ENCODE data around the gene COL24A1. TPM values are rescaled to one million over a fixed set of nuclear protein-coding genes. Genes with fewer than 3 reads are reported as not detected.
A peak's percentile ranks its signal among the peaks of the same experiment; 100 is the strongest.

Gene COL24A1
- total RNA-seq, 1 experiment from 2014 or later: 1.1 TPM

DNA sequence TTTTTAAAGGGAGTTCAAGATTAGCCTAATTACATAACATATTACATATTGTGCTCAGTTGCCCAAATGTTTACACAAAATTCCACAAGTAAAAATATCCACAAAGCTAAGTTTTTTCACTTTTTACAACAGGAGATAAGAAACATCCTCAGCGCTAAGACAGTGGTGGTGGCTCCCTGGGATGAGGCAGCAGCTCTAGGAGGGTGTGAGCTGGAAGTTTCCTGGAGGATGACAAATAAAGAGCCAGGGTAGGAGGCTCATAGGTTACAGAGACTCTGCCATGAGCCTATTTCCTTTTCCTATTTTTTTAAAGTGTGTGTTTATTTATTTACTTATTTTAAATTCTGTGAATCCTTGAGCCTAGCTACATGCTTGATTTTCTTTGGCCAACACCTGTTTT is 91.7 kb downstream of the COL24A1 start:
- Mint-ChIP-seq H3K4me3 (no peak overlapping the region), H3K27me3 (ENCODE audit: low read depth) (no peaks in the 10 kb centered on the region), H3K4me1 (peaks cover 14% of the 10 kb centered on the region), H3K9me3 (no peaks in the 10 kb centered on the region), H3K27ac (no peak overlapping the region), H3K36me3 (no peaks in the 10 kb centered on the region)
- ATAC-seq: peak; percentile 82
- DNase-seq (ENCODE audit: low spot score): no peak
- ChIA-PET POLR2A (no interaction called here), CTCF (interaction anchor here (1.1 kb wide), 1 partner anchor 66 kb away, joined by 3 read pairs; no protein-coding TSS in a partner anchor)
- TF ChIP-seq, protein P1, sequence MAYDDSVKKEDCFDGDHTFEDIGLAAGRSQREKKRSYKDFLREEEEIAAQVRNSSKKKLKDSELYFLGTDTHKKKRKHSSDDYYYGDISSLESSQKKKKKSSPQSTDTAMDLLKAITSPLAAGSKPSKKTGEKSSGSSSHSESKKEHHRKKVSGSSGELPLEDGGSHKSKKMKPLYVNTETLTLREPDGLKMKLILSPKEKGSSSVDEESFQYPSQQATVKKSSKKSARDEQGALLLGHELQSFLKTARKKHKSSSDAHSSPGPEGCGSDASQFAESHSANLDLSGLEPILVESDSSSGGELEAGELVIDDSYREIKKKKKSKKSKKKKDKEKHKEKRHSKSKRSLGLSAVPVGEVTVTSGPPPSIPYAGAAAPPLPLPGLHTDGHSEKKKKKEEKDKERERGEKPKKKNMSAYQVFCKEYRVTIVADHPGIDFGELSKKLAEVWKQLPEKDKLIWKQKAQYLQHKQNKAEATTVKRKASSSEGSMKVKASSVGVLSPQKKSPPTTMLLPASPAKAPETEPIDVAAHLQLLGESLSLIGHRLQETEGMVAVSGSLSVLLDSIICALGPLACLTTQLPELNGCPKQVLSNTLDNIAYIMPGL (CRISPR knock-in tag; IDR thresholded peaks at IDR 0.05): no peak
- TF ChIP-seq, protein P2, sequence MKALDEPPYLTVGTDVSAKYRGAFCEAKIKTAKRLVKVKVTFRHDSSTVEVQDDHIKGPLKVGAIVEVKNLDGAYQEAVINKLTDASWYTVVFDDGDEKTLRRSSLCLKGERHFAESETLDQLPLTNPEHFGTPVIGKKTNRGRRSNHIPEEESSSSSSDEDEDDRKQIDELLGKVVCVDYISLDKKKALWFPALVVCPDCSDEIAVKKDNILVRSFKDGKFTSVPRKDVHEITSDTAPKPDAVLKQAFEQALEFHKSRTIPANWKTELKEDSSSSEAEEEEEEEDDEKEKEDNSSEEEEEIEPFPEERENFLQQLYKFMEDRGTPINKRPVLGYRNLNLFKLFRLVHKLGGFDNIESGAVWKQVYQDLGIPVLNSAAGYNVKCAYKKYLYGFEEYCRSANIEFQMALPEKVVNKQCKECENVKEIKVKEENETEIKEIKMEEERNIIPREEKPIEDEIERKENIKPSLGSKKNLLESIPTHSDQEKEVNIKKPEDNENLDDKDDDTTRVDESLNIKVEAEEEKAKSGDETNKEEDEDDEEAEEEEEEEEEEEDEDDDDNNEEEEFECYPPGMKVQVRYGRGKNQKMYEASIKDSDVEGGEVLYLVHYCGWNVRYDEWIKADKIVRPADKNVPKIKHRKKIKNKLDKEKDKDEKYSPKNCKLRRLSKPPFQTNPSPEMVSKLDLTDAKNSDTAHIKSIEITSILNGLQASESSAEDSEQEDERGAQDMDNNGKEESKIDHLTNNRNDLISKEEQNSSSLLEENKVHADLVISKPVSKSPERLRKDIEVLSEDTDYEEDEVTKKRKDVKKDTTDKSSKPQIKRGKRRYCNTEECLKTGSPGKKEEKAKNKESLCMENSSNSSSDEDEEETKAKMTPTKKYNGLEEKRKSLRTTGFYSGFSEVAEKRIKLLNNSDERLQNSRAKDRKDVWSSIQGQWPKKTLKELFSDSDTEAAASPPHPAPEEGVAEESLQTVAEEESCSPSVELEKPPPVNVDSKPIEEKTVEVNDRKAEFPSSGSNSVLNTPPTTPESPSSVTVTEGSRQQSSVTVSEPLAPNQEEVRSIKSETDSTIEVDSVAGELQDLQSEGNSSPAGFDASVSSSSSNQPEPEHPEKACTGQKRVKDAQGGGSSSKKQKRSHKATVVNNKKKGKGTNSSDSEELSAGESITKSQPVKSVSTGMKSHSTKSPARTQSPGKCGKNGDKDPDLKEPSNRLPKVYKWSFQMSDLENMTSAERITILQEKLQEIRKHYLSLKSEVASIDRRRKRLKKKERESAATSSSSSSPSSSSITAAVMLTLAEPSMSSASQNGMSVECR (CRISPR knock-in tag; IDR thresholded peaks at IDR 0.05; ENCODE audit: borderline replicate concordance): no peak
- TF ChIP-seq ZNF232 (CRISPR knock-in tag; IDR thresholded peaks at IDR 0.05) (no peak), ATF1 (CRISPR knock-in tag; IDR thresholded peaks at IDR 0.05) (no peak), ZNF121 (CRISPR knock-in tag; IDR thresholded peaks at IDR 0.05) (no peak), FOXJ3 (CRISPR knock-in tag; IDR thresholded peaks at IDR 0.05; ENCODE audit: borderline replicate concordance) (no peak), CBFB (CRISPR knock-in tag; IDR thresholded peaks at IDR 0.05; ENCODE audit: low read depth) (no peak), CDX4 (CRISPR knock-in tag; IDR thresholded peaks at IDR 0.05; ENCODE audit: borderline replicate concordance) (no peak)

- Mint-ChIP-seq H3K4me1 (peaks cover 14% of the 10 kb centered on the region), H3K36me3 (no peaks in the 10 kb centered on the region), H3K4me3 (no peak overlapping the region), H3K27ac (no peak overlapping the region), H3K9me3 (no peaks in the 10 kb centered on the region), H3K27me3 (ENCODE audit: low read depth) (no peaks in the 10 kb centered on the region)
- ChIA-PET CTCF (no interaction called here), POLR2A (no interaction called here)
- DNase-seq (ENCODE audit: low spot score): no peak
- TF ChIP-seq ATF2 (CRISPR knock-in tag; IDR thresholded peaks at IDR 0.05; ENCODE audit: borderline replicate concordance, low read depth) (no peak), NFE2L1 (CRISPR knock-in tag; IDR thresholded peaks at IDR 0.05) (no peak), CREM (CRISPR knock-in tag; IDR thresholded peaks at IDR 0.05) (no peak), ZNF396 (CRISPR knock-in tag; IDR thresholded peaks at IDR 0.05; ENCODE audit: borderline replicate concordance) (no peak), HMGA2 (CRISPR knock-in tag; IDR thresholded peaks at IDR 0.05) (peak; percentile 94), JAZF1 (CRISPR knock-in tag; IDR thresholded peaks at IDR 0.05) (no peak), ZNF512 (CRISPR knock-in tag; IDR thresholded peaks at IDR 0.05; ENCODE audit: borderline replicate concordance) (no peak)
- TF ChIP-seq, protein P3, sequence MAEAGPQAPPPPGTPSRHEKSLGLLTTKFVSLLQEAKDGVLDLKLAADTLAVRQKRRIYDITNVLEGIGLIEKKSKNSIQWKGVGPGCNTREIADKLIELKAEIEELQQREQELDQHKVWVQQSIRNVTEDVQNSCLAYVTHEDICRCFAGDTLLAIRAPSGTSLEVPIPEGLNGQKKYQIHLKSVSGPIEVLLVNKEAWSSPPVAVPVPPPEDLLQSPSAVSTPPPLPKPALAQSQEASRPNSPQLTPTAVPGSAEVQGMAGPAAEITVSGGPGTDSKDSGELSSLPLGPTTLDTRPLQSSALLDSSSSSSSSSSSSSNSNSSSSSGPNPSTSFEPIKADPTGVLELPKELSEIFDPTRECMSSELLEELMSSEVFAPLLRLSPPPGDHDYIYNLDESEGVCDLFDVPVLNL (CRISPR knock-in tag; IDR thresholded peaks at IDR 0.05; ENCODE audit: borderline replicate concordance, low read depth): no peak
- TF ChIP-seq, protein P4, sequence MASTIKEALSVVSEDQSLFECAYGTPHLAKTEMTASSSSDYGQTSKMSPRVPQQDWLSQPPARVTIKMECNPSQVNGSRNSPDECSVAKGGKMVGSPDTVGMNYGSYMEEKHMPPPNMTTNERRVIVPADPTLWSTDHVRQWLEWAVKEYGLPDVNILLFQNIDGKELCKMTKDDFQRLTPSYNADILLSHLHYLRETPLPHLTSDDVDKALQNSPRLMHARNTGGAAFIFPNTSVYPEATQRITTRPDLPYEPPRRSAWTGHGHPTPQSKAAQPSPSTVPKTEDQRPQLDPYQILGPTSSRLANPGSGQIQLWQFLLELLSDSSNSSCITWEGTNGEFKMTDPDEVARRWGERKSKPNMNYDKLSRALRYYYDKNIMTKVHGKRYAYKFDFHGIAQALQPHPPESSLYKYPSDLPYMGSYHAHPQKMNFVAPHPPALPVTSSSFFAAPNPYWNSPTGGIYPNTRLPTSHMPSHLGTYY (CRISPR knock-in tag; IDR thresholded peaks at IDR 0.05): no peak
- ATAC-seq: no peak
These were observed 92.9 kb downstream of the COL24A1 start for GRCh38 chr1:86063721-86064120.
